ENCODE results near the gene TAF1B.
"Not testable (repeated sequence)": the region's sequence is repeated elsewhere in the genome, so short reads cannot be mapped to it uniquely, and the experiment has no call there.

TAF1B gene

DNA sequence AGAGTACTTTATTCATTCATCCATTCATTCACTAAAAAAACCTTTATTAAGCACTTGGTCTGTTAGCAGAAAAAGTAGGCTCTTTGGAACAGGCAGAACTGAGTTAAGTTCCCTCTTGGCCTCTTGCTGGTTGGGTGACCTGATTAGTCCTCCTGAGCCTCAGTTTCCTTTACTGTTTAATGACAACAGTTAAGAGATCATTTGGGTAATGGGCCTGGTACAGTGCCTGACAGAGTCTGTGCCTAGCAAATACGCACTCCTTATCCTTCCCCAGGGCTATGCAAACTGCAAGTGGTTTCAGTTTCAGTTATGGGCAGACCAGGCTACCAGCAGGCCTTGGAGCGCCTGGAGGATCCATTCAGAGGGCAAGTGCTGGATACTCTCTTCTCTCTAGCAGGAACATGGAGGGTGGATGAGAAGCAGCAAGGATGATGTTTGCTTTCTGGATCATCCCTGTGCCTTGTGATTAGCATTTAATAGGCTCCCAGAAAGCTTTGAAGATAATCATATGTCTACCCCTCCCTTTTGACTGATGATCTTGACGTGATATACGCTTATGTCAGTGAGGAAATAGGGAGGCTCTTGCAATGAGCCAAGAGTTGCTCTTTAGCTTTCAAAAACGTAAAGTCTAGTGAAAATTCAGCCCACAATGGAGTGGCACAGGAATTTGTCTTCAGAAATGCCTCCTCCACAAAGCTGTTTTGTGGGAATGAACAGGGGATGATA lies 12.4 kb upstream of the TAF1B start:
- DNase-seq: no peak

DNA sequence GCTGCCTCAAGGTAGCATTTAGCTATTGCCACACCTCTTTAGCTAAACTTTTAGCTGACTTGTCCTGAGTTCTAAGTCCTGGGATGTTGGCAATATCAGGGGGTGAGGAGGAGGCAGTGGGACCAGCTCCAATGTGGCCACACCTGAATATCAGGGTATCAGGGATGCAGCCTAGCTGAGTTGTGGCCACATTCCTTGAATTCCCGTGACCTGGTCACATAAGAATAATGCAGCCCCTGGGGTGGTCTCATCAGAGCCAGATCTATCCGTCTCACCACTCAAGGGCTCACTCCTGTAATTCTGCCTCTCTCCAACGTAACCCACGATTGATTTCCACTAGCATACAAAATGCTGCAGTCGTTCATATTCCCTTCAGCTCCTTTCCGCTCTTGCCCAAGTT lies 11.6 kb upstream of the TAF1B start:
- DNase-seq: no peak

DNA sequence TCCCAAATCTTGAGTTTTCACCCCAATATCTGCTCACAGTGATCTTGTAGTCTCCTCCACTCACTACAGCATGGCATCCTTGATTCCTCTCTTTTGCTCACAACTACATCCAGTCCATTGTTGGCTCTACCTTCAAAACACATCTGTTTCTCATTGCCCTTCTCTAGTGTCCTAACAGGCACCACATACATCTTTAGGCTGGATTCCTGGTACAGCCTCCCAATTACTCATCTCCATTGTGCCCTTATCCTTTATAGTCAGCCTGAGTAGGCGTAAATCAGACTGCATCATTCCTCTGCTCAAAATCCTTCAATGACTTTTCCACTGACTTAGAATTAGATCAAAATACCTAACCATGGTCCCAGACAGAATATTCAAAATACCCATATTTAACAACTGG lies 10.7 kb upstream of the TAF1B start:
- no peak for DNase-seq

DNA sequence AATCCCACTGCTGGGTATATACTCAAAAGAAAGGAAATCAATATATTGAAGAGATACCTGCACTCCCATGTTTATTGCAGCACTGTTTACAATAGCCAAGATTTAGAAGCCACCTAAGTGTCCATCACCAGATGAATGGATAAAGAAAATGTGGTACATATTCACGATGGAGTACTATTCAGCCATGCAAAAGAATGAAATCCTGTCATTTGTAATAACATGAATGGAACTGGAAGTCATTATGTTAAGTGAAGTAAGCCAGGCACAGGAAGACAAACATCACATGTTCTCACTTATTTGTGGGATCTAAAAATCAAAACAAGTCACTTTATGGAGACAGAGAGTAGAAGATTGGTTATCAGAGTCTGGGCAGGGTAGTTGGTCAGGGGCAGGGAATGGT lies 8.2 kb upstream of the TAF1B start:
- not testable (repeated sequence) for DNase-seq

DNA sequence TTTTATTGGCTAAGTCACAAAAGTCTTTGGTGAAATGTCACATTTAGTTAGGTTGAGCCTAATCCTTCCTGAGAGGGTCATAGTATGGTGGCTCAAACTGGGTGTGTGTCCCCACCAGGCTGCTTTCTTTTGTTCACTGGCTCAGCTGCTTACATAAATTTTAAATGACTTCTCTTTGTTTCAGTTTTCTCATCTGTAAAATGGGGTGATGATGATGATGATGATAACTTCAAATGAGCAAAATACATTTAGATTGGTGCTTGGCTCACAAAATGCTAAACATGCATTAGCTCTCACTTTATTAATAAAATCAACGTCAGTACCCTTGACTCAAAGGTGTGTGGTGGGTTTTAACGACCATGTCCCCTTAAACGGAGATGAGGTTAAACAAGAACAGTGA lies 7.2 kb upstream of the TAF1B start:
- no peak for DNase-seq

DNA sequence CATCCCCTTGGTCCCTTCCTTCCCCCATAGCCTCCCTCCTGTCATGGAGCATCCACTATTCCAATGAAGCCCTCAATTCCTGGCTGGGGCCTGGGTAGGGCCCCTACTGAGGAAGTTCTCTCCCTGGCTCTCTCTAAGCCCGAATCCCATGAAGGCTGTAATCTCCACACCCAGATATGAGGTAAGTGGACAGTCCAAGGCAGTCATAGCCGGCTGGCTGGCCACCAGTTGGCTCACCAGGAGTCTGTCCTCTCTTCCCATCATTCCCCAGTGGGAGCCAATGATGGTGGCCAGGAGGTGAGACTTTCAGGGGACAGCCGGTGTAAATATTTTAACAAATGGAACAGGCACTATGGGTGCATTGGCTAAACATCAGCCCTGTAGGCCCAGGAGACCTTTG lies 6.8 kb upstream of the TAF1B start:
- DNase-seq: no peak

DNA sequence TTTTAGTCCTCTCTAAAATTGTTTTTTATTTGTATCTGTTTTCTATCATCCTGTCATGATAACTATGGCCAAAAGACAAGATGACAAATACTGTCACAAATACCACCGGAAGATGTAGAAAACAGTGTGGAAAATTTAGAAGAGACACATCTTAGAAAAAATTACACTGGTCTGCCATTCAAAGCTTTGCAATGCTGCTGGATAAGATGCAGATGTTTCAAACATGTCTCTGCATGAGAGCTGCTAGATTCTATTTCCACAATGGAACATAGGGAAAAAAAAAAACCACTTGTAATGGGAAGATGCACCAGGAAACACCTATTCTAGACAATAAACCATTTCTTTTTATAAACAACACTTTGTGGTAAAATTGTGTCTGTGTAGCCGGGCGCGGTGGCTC lies 5.8 kb upstream of the TAF1B start:
- no peak for DNase-seq

DNA sequence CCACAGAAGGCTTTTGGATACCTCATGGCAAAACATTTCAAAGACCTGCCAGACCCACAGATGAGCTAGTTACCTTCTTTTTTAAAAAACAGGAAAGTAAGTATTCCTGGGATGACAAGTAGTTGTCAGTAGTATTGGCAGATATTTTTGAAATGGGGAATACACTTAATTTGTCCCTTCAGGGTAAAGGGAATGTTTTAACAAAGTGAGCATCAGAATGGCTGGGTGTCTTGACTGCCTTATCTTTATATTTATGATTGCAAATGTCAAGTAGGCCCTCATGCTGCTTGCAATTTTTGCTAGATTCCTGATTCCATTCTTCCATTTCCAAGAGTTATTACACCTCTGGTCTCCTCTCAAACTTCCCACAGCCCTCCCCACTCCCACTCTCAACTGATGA lies 4.9 kb upstream of the TAF1B start:
- DNase-seq: no peak

DNA sequence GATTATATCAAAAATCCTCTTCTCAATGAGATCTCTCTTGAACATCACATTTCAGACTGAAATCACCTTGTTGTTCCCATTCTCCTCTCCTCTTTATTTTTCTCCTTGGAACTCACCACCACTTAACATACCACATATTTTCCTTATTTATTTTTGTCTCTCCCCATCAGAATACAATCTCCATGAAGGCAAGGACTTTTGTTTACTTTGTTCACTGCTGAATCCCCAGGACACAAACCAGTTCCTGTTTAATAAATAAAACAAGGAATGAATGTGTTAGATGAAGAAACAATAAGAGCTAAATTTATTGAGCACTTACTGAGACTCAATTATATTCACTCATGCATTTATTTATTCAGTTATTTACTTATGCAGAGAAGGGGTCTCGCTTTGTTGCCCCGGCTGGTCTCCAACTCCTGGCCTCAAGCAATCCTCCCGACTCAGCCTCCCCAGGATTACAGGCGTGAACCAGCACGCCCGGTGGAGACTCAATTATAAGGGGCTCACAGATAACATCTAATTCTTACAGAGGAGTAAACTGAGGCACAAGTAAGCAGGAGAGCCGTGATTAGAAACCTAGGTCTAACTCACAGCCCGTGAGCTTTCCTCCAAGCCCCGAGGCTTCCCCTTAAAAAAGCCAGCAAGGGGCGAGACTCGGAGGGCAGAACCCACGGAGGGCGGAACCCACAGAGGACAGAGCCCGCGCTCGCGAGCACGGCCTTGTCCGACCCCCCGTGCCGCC lies 616 bp upstream of the TAF1B start:
- peak in 1 of 51 donors; percentile 37 for DNase-seq

DNA sequence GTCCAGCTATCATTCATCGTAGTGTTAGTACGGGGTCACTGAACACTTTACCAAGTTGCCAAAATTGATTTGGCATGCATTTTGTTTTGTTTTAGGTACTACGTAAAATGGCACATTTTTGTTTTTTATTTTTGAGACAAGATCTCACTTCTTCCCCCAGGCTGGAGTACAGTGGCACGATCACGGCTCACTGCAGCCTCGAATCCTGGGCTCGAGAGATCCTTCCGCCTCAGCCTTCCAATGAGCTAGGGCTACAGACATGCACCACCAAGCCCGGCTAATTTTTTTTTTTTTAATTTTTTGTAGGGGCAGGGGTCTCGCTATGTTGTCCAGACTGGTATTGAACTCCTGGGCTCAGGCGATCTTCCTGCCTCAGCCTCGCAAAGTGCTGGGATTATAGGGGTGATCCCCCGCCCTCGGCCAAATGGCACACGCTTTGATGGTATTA lies 786 bp downstream of the TAF1B start:
- peak in 2 of 51 donors; percentile 5 to 36 for DNase-seq

DNA sequence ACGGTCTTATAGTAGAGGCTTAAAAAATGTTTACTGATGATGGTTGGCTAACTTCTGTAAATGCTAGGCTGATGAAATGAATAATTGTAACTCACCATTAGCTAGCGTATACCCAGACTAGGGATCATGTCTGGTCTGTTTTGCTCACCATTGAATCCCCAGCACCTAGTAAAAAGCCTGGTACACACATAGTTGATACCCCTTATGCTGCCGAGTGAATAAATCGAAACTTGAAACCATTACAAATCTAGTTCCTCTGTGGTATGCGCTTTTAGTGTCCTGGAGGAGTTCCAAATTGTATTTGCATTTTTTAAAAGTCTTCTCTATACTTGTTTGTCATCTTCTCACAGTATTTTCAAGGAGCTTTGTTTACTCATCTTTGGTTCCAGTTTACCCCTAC lies 1.3 kb downstream of the TAF1B start:
- no peak for DNase-seq

DNA sequence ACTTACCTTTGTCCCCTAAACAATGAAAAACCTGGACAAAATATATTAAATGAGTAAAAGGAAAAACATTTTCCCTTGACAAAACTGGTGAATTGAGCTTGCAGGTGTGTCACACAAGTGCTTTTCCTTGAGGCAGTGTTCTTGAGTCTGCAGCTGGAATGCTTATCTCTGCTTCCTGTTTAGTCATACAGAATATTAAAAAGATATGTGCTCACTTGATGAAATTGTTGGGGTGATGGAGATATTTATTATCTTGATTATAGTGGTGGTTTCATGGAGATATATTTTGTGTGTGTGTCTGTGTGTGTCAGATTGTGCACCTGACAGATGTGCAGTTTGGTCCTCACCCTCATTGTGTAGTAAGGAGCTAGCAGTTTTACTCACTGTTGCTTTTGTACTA lies 3.3 kb downstream of the TAF1B start:
- DNase-seq: no peak

DNA sequence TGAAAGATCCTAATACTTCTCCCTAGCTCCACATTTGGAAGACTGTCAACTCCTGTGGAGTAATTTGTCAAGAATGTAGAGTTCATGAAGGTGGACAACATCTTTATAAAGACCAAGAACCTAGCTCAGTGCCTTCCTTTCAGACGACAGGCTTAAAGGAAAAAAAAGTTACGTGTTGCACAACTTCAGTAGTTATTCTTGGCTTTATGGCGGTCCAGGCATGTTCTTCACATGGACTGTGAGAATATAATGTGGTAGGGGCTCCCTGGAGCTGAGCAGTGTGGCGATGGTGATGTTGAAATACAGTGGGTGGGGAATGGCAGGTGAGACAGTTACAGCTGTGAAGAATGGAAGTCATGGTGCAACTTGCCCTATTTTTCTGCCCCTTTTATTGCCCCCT lies 3.9 kb downstream of the TAF1B start:
- DNase-seq: no peak

DNA sequence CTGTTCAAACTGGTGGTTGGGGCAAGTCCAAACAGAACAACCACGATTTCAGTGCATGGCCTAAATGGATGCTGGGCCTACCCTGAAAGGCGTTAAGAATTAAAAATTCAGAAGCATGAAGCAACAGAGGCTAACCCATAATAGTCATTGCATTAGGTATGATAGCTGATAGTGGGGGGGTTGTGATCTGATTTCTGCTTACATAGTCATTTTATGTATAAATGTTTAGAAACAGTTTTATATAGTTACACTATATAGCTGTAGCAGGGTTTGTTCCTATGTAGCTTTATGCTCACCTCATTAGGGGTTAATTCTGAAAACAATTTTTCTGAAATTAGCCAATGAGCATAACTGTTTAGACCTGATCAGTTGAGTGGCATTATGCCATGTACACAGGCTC lies 9.6 kb downstream of the TAF1B start:
- DNase-seq: no peak

DNA sequence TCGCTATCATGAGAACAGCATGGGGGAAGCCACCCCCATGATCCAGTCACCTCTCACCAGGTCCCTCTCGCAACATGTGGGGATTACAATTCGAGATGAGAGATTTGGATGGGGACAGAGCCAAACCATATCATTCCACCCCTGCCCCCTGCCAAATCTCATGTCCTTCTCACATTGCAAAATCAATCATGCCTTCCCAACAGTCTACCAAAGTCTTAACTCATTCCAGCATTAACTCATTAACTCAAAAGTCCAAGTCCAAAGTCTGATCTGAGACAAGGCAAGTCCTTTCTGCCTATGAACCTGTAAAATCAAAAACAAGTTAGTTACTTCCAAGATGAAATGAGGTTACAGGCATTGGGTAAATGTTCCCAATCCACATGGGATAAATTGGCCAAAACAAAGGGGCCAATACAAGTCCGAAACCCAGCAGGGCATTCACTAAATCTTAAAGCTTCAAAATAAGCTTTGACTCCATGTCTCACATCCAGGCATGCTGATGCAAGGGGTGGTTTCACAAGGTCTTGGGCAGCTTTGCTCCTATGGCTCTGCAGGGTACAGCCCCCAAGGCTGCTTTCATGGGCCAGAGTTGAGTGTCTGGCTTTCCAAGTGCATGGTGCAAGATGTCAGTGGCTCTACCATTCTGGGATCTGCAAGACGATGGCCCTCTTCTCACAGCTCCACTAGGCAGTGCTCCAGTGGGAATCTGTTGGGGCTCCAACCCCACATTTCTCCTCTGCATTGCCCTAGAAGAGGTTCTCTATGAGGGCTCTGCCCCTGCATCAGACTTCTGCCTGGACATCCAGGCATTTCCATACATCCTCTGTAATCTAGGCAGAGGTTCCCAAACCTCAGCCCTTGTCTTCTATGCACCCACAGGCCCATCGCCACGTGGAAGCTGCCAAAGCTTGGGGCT lies 14.8 kb downstream of the TAF1B start:
- DNase-seq: no peak

DNA sequence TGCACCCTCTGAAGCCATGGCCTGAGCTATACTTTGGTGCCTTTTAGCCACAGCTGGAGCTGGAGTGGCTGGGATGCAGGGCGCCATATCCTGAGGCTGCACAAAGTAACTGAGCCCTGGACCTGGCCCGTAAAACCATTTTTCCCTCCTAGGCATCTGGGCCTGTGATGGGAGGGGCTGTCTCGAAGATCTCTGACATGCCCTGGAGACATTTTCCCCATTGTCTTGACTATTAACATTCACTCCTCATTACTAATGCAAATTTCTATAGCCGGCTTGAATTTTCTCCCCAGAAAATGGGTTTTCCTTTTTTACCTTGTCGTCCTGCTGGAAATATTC lies 15.4 kb downstream of the TAF1B start:
- DNase-seq: no peak

DNA sequence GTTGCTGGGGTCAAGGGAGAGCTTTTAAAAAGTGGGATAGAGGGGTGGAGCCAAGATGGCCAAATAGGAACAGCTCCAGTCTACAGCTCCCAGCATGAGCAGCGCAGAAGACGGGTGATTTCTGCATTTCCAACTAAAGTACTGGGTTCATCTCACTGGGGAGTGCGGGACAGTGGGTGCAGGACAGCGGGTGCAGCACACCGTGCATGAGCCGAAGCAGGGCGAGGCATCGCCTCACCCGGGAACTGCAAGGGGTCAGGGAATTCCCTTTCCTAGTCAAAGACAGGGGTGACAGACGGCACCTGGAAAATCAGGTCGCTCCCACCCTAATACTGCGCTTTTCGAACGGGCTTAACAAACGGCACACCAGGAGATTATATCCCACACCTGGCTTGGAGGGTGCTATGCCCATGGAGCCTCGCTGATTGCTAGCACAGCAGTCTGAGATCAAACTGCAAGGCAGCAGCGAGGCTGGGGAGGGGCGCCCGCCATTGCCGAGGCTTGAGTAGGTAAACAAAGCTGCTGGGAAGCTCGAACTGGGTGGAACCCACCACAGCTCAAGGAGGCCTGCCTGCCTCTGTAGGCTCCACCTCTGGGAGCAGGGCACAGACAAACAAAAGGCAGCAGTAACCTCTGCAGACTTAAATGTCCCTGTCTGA lies 17.8 kb downstream of the TAF1B start:
- not testable (repeated sequence) for DNase-seq

DNA sequence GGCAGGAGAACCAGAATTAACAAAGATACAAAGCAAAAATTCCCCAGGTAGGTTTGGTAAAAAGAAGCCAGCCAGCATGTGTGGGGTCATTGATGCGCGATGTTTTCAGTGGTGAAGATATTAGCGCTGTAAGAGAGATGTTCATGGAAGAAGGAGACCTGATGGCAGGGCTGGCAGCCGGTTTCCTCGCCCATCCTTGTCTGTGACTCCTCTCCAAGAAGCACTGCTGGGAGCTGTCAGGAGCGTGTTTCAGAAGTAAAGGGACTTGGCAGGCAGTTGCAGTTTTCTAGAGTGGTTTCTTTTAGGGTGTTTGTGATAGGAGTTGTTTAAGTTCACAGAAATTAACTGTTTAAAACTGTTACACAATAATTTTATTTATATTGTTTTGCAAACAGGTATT lies 24.6 kb downstream of the TAF1B start:
- DNase-seq: peak in 2 of 51 donors; percentile 12 to 43

DNA sequence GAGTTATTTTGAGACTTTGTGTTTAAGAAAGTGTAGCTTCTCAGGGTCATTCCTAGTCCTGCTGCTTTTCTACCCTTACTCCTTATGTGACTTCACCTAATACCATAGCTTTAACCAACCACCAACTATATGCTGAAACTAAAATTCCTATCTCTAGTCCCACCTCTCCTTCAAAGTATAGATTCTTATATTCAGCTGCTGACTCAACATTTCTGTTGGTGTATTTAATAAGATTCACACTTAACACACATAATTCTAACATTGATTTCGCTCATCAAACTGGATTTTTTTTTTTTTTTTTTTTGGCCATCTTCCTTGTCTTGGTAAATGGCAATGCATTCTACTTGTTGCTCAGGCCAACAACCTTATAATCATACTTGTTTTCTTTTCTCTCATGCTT lies 30.1 kb downstream of the TAF1B start:
- no peak for DNase-seq

DNA sequence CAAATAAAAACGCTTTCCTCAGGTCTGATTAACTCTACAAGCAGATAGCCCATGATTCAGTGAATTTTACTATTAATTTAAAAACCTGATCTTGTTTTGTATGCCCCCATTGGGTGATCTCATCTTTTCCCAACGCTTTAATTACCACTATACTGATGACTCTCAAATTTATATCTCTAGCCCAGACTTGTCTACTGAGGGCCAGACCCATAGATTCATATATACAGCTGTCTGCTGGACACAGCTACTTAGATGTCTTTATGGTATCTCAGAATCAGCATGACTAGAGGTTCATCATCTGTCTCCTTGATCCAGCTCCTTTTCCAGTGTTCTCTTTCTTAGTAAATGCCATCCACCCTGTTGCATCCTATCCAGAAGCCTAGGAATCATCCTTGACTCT lies 33.8 kb downstream of the TAF1B start:
- DNase-seq: no peak

DNA sequence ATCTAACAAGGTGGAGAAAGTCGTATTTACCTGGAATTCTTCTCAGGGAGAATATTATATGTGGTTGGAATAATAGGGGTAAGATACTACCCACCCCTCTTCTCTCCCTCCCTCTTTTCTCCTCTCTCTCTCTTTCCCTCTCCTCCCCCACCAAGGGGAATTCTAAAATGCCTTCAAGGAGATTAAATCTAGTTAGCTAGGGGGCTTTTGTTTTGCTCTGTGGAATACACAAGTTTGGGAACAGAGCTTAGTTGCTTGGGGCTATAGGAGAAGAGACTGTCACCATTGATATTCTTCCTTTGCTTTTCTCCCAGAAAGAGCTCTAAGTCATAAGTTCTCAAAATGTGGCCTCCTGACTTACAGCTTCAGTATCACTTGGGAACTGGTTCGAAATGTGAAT lies 34.5 kb downstream of the TAF1B start:
- no peak for DNase-seq
